Keratinocyte (primary cell): ENCODE results near the gene RTEL1. TPM values are rescaled to one million over a fixed set of nuclear protein-coding genes. Genes with fewer than 3 reads are reported as not detected.

Source experiments
- DNase-seq: peaks from one replicate; pipeline ENCODE4 v3.0.0-alpha.2; 2011; ENCODE audit warnings: low read depth, missing footprints, low spot score
- FAIRE-seq: peaks from 2 replicates; lab custom pipeline; 2011; peaks lifted over from hg19 to GRCh38; lab: Jason Lieb, UNC
- H2AFZ ChIP-seq: 2 replicates; pipeline ENCODE4 v1.6.0; 2012; ENCODE audit warnings: low read length, control low read depth, inconsistent platforms; ENCODE audit not compliant: control insufficient read depth
- H3K27ac ChIP-seq: 2 replicates; pipeline ENCODE4 v1.5.1; 2011; ENCODE audit warnings: low read length; ENCODE audit not compliant: control insufficient read depth, insufficient read depth
- H3K27me3 ChIP-seq: 3 replicates; pipeline ENCODE4 v1.6.0; 2011; ENCODE audit warnings: low read length; ENCODE audit not compliant: control insufficient read depth, insufficient read depth; ENCODE audit errors: extremely low read depth
- H3K36me3 ChIP-seq, 2 experiments: 2 replicates in 1 of 2; 3 replicates in 1 of 2; pipeline ENCODE4 v1.5.1; 2011; ENCODE audit warnings: low read length in 2 of 2, mild to moderate bottlenecking in 1 of 2; ENCODE audit not compliant: control insufficient read depth in 2 of 2, insufficient read depth in 2 of 2; ENCODE audit errors: extremely low read depth in 1 of 2
- H3K4me1 ChIP-seq: 3 replicates; pipeline ENCODE4 v1.5.1; 2011; ENCODE audit warnings: low read length; ENCODE audit not compliant: control insufficient read depth, insufficient read depth; ENCODE audit errors: extremely low read depth
- H3K4me2 ChIP-seq: 3 replicates; pipeline ENCODE4 v1.6.0; 2011; ENCODE audit warnings: low read depth, low read length; ENCODE audit not compliant: control insufficient read depth, insufficient read depth; ENCODE audit errors: extremely low read depth
- H3K4me3 ChIP-seq, 3 experiments: fragments of 200-600 bp in 1 of 3; sonication (generic) in 1 of 3; 2 replicates in 2 of 3; 3 replicates in 1 of 3; pipeline ENCODE4 v1.5.1; 2011 to 2016; ENCODE audit warnings: low read length in 3 of 3, mild to moderate bottlenecking in 3 of 3, control low read depth in 2 of 3, inconsistent platforms in 1 of 3, low read depth in 1 of 3, mixed read lengths in 1 of 3, mixed run types in 1 of 3, moderate library complexity in 1 of 3; ENCODE audit not compliant: control insufficient read depth in 2 of 3, insufficient read depth in 2 of 3; ENCODE audit errors: extremely low read depth in 1 of 3
- H3K79me2 ChIP-seq: 2 replicates; pipeline ENCODE4 v1.6.0; 2012; ENCODE audit warnings: low read length; ENCODE audit not compliant: control insufficient read depth, insufficient read depth
- H3K9ac ChIP-seq: 3 replicates; pipeline ENCODE4 v1.6.0; 2011; ENCODE audit warnings: low read length; ENCODE audit not compliant: control insufficient read depth, insufficient read depth; ENCODE audit errors: extremely low read depth
- H3K9me1 ChIP-seq: 3 replicates; pipeline ENCODE4 v1.6.0; 2011; ENCODE audit warnings: low read length; ENCODE audit not compliant: control insufficient read depth, insufficient read depth; ENCODE audit errors: extremely low read depth
- H3K9me3 ChIP-seq: 2 replicates; pipeline ENCODE4 v1.5.1; 2012; ENCODE audit warnings: low read depth, low read length; ENCODE audit not compliant: control insufficient read depth
- H4K20me1 ChIP-seq: 3 replicates; pipeline ENCODE4 v1.6.0; 2011; ENCODE audit warnings: low read length; ENCODE audit not compliant: control insufficient read depth, insufficient read depth; ENCODE audit errors: extremely low read depth
- EZH2 ChIP-seq: IDR thresholded peaks from one replicate; pipeline ENCODE4 v1.6.1; 2012; ENCODE audit warnings: inconsistent platforms, mild to moderate bottlenecking, low read length, moderate library complexity
- dilution Hi-C: fragments of 300-500 bp; cut with MboI; formaldehyde crosslinking; loops from one replicate; pipeline ENCODE4 v1.7.0; 2020; ENCODE audit warnings: low sequenced_read_pairs; ENCODE audit not compliant: extremely low pct_ligation_motif_present
- polyA plus RNA-seq, 5 experiments: library from polyadenylated mRNA; depleted of rRNA in 3 of 5; stranded (reverse) in 3 of 5; stranded (forward) in 1 of 5; unstranded in 1 of 5; fragments of >200 nt; gene quantifications; 1 replicate in 1 of 5; 2 replicates in 3 of 5; 3 replicates in 1 of 5; pipeline versions ENCODE4 v1.2.1 to v1.2.3, GENCODE V29; 2011 to 2012; ENCODE audit warnings: missing spikeins in 2 of 5, low read depth in 1 of 5, low replicate concordance in 1 of 5
- TF ChIP-seq, protein P1 (sequence below), 3 experiments: IDR thresholded peaks in 1 of 3; conservative IDR thresholded peaks in 1 of 3; optimal IDR thresholded peaks in 1 of 3; 2 replicates in 2 of 3; 3 replicates in 1 of 3; pipeline versions ENCODE3 to v1.5.1; 2011; ENCODE audit warnings: low read length in 3 of 3, mild to moderate bottlenecking in 3 of 3, moderate library complexity in 2 of 3, control low read depth in 1 of 3, inconsistent platforms in 1 of 3; ENCODE audit not compliant: insufficient read depth in 2 of 3; ENCODE audit errors: extremely low read depth in 1 of 3

The RTEL1 gene
- polyA plus RNA-seq, 1 donor (not counting 4 experiments of a cell fraction or from before 2014, with no cell fraction given): 12.4 TPM

DNA sequence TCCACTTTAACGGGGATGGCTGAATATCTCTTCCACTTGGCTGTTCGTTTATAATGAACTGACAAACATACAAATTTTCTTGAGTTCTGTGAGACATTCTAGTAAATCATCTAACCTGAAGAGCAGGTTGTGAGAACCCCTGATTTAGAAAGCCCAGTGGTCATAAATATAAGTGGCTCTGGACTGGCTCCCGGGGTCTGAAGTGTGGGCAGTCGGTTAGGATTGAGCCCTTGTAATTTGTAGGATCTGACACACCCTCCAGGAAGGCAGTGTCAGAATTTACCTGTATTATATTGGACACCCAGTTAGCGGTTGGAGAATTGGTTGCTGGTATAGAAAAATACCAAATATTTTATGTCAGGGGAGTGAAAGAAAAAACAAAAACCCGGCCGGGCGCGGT, 24.4 kb upstream of the RTEL1 start:
- H3K36me3 ChIP-seq: peaks cover 0 to 1% of the 10 kb centered on the region in 2 experiments
- DNase-seq (no peak), FAIRE-seq (no peak)
- no peaks in the 10 kb centered on the region for H3K27me3 ChIP-seq
- peaks cover 7% of the 10 kb centered on the region for H3K4me1 ChIP-seq
- no peak overlapping the region for H3K27ac ChIP-seq
- no peaks in the 10 kb centered on the region for H3K9me3 ChIP-seq
- no peaks in the 10 kb centered on the region for H3K9me1 ChIP-seq
- dilution Hi-C loops: no loop called here
- H3K4me2 ChIP-seq: no peak overlapping the region
- H3K79me2 ChIP-seq: peaks cover 3% of the 10 kb centered on the region
- no peak overlapping the region for H3K4me3 ChIP-seq
- TF ChIP-seq, protein P1, sequence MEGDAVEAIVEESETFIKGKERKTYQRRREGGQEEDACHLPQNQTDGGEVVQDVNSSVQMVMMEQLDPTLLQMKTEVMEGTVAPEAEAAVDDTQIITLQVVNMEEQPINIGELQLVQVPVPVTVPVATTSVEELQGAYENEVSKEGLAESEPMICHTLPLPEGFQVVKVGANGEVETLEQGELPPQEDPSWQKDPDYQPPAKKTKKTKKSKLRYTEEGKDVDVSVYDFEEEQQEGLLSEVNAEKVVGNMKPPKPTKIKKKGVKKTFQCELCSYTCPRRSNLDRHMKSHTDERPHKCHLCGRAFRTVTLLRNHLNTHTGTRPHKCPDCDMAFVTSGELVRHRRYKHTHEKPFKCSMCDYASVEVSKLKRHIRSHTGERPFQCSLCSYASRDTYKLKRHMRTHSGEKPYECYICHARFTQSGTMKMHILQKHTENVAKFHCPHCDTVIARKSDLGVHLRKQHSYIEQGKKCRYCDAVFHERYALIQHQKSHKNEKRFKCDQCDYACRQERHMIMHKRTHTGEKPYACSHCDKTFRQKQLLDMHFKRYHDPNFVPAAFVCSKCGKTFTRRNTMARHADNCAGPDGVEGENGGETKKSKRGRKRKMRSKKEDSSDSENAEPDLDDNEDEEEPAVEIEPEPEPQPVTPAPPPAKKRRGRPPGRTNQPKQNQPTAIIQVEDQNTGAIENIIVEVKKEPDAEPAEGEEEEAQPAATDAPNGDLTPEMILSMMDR (optimal IDR thresholded peaks at IDR 0.05 in 1 of 3, IDR thresholded peaks at IDR 0.05 in 1 of 3, conservative IDR thresholded peaks at IDR 0.05 in 1 of 3; ENCODE audit: extremely low read depth in 1 of 3, insufficient read depth in 2 of 3, low read length in 3 of 3): no peak
- no peak for TF ChIP-seq EZH2
- H3K9ac ChIP-seq: no peak overlapping the region
- no peak overlapping the region for H2AFZ ChIP-seq
- H4K20me1 ChIP-seq: no peaks in the 10 kb centered on the region

DNA sequence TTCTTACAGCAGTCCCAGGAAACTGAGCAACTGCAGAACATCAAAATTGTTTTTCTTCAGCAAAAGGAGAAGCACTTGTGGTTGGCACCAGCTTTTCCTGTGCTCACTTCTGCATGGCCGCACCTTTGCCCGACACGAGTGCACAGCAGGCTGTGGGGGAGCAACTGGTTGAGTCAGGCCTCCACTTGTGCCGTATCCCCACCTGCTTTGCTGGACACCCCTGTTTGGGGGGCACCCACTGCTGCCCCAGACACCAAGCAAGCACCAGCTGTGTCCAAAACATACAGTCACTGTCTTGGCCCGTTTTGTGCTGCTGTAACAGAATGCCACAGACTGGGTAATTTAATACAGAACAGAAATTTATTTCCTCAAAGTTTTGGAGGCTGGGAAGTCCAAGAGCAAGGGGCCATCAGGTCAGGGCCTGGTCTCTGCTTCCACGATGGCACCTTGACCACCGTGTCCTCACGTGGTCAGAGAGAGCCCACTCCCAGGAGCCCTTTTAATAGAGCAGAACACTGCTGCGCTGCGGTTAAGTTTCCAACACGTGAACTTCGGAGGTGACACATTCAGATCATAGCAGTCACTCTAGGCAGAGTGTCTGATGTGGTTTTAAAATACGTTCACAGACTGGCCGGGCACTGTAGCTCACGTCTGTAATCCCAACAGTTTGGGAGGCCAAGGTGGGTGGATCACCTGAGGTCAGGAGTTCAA, 22.5 kb upstream of the RTEL1 start:
- Histone ChIP-seq H3K9ac (no peak overlapping the region), H3K9me3 (no peaks in the 10 kb centered on the region), H3K4me2 (no peak overlapping the region), H3K27ac (no peak overlapping the region), H3K9me1 (no peaks in the 10 kb centered on the region), H2AFZ (no peak overlapping the region), H3K27me3 (no peaks in the 10 kb centered on the region), H3K79me2 (no peaks in the 10 kb centered on the region), H4K20me1 (no peaks in the 10 kb centered on the region), H3K36me3 (no peaks in the 10 kb centered on the region), H3K4me1 (peaks cover 4% of the 10 kb centered on the region), H3K4me3 (no peak overlapping the region)
- FAIRE-seq: no peak
- TF ChIP-seq, protein P1 (optimal IDR thresholded peaks at IDR 0.05 in 1 of 3, IDR thresholded peaks at IDR 0.05 in 1 of 3, conservative IDR thresholded peaks at IDR 0.05 in 1 of 3; ENCODE audit: extremely low read depth in 1 of 3, insufficient read depth in 2 of 3, low read length in 3 of 3): no peak
- no peak for TF ChIP-seq EZH2
- dilution Hi-C loops: no loop called here
- DNase-seq: no peak
